HG02884 (cell line): Measurements from ENCODE around the gene TMSB4X.
"Not testable (repeated sequence)": the region's sequence is repeated elsewhere in the genome, so short reads cannot be mapped to it uniquely, and the experiment has no call there.

Experiments
- ATAC-seq: cut with Tn5 transposase; IDR thresholded peaks from one replicate; pipeline ENCODE4 v1.9.1; 2021; ENCODE audit warnings: mild to moderate bottlenecking, moderate library complexity; ENCODE audit not compliant: unreplicated experiment

Gene TMSB4X

GRCh38 chrX:12974796-12975669, at the start of gene TMSB4X:
TSS of gene TMSB4X (plus strand) at chrX:12975110.
- ATAC-seq = peak; percentile 25

- no peak for ATAC-seq
Measured at GRCh38 chrX:12929701-12930100, 45.2 kb upstream of the TMSB4X start.

- ATAC-seq = no peak
Measured at GRCh38 chrX:12930150-12930549, 44.8 kb upstream of the TMSB4X start.

- ATAC-seq = no peak
Measured at GRCh38 chrX:12932244-12932643, 42.7 kb upstream of the TMSB4X start.

GRCh38 chrX:12934850-12935249, 40.1 kb upstream of the TMSB4X start:
- ATAC-seq = no peak

- ATAC-seq = no peak
Measured at GRCh38 chrX:12936947-12937346, 38.0 kb upstream of the TMSB4X start.

GRCh38 chrX:12940471-12940870, 34.4 kb upstream of the TMSB4X start:
- ATAC-seq = not testable (repeated sequence)

GRCh38 chrX:12943592-12943991, 31.3 kb upstream of the TMSB4X start:
- not testable (repeated sequence) for ATAC-seq

- not testable (repeated sequence) for ATAC-seq
Measured at GRCh38 chrX:12944452-12944851, 30.5 kb upstream of the TMSB4X start.

- ATAC-seq = no peak
Measured at GRCh38 chrX:12945494-12945893, 29.4 kb upstream of the TMSB4X start.

- no peak for ATAC-seq
Measured at GRCh38 chrX:12946406-12946805, 28.5 kb upstream of the TMSB4X start.

- no peak for ATAC-seq
Measured at GRCh38 chrX:12946838-12947544, 27.9 kb upstream of the TMSB4X start.

- no peak for ATAC-seq
Measured at GRCh38 chrX:12947545-12948235, 27.2 kb upstream of the TMSB4X start.

GRCh38 chrX:12948495-12948894, 26.4 kb upstream of the TMSB4X start:
- ATAC-seq = no peak

- ATAC-seq = no peak
Measured at GRCh38 chrX:12949205-12949926, 25.5 kb upstream of the TMSB4X start.

GRCh38 chrX:12949927-12950656, 24.8 kb upstream of the TMSB4X start:
- ATAC-seq = peak; percentile 49

GRCh38 chrX:12950851-12951594, 23.9 kb upstream of the TMSB4X start:
- peak; percentile 43 for ATAC-seq

- ATAC-seq = no peak
Measured at GRCh38 chrX:12951595-12951975, 23.3 kb upstream of the TMSB4X start.

GRCh38 chrX:12953420-12953819, 21.5 kb upstream of the TMSB4X start:
- ATAC-seq = no peak
